NCI-H146 (cell line): ENCODE measurements around the gene MLN.

Experiments
- DNase-seq: peaks from one replicate; lab custom pipeline; 2025; lab: John Stamatoyannopoulos, UW

Gene MLN

DNA sequence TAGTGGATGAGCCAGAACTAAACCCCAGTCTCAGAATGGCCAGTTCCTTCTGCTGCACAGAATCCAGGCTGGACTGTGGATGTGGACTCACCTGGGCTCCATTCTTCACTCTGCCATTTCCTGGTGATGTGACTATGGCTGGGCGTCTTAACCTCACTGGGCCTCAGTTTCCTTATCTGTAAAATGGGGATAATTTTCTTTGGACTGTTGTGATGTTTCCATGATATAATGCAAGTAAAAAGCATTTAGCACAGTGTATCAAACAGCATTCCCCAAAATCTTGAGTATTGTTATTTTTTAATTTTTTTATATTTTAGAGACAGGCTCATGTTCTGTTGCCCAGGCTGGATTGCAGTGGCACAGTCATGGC lies 51.2 kb downstream of the MLN start:
- DNase-seq, result no peak

- DNase-seq, result peak; percentile 88
These were observed 51.8 kb downstream of the MLN start for GRCh38 chr6:33751771-33752645.

DNA sequence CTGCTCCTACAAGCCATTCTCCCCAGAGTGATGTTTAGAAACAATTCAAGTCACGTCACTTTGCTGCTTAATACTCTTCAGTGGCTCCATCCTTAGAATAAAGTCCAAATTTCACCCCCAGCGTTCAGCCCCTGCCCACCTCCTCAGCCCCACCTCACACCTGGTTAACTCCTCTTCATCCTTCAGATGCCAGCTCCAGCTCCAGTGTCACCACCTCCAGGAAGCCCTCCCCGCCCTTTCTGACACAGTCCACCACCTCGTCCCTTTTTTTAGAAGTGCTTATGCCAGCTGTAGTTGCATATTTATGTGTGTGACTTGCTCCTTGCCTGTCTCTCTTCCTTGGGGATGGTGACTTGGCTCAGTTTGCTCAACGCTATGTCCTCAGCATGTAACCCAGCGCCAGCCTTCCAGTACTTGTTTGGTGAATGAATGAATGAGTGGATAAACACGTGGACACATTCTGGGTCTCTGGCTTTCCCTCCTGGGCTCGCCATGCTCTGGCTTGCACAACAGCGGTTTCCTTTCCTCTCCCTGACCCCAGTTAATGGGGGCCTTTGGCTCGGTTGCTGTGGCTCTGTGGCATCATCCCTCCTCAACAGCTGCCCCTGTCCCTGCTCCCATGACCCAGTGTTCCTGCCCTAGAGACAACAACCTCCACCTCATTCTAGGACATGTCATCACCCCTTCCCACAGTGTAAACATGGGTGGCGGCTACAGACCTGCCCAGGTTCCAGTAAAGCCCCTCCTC lies 53.4 kb downstream of the MLN start:
- no peak for DNase-seq

DNA sequence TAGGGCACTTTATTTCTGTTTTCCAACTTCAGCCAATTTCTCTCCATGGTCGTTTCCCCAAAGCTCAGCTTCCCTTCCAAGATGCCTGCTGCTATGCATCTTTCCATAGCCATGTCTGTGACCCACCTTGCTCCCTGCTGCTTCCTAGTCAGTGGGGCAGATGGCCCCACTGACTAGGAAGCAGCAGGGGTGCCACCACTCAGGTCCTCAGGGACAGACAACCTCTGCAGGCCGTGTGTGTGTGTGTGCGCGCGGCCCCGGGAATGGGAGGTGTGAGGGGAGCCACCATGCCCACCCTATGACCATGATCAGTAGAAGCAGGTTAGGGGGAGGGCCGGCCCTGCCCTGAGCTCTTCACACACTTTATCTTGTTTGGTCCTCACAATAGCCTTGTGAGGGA lies 54.4 kb downstream of the MLN start:
- DNase-seq, result peak; percentile 56

- peak; percentile 53 for DNase-seq
These were observed 55.0 kb downstream of the MLN start for GRCh38 chr6:33748841-33749240.

DNA sequence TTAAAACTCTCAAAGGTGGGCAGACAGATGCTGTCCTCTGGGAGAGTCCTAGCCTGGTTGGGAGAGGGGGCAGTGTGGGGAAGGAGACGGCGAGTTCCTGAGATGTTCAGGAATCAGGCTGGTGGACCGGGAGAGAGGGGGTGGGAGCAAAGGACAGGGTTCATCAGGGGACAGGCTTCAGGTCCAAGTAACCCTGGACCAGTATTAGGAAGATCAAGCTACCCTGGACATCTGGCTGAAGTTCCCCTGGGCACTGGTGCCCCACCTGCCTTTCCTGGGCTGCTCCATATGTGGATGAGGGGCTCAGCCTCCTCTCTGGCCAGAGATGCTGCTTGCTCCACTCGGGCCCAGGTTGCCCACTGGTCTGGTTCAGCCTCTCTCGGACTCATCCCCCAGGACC lies 56.0 kb downstream of the MLN start:
- no peak for DNase-seq

DNA sequence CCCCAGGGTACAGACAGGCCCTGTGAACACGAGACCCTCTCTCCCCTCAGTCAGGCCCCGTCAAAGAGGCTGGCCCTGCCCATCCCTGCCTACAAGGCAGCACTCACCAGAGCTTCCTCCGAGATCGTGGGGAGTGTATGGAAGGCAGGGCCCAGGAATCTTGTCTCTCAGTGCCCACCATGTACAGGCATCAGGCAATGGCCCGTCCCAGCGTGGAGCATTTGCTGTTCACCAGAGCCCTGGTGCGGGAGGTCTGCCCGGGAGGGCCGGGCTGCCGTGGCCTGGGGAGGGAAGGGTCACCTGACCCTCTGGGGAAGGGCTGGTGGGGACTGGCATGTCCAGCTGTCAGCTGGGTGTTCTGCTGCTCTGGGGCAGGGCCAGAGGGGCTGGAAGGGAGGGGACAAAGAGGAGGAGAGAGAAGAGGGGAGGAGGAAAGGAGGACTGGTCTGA lies 57.1 kb downstream of the MLN start, which contains the start of gene IP6K3:
Gene IP6K3 (minus strand): TSS at position 255 of the 450 bp plus-strand sequence. CDS start 11,429 bp downstream, outside the sequence.
- no peak for DNase-seq

GRCh38 chr6:33746036-33746600 lies 57.7 kb downstream of the MLN start:
- DNase-seq, result no peak

DNA sequence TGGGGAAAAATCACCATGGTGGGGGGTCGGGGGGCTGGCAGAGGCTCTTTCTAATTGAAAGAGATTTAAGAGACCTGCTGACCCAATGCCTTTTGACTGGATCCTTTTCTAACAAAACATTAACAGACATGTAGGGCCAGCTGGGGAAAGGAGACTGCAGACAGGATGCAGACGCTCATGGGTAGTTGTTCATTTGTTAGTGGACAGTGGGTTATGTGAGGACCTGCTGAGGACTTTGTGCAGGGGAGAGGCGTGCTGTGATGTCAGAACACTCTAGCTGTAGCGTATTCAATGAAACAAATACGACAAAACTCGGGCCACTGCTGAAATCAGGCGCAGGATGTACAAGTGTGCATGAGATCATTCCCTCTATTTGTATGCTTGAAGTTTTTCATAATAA lies 58.3 kb downstream of the MLN start:
- DNase-seq, result no peak

- DNase-seq, result peak; percentile 29
These were observed 58.8 kb downstream of the MLN start for GRCh38 chr6:33744895-33745546.
